ENCODE results near the gene CACYBP. TPM values are rescaled to one million over a fixed set of nuclear protein-coding genes. Genes with fewer than 3 reads are reported as not detected.
A peak's percentile ranks its signal among the peaks of the same experiment; 100 is the strongest.

The CACYBP gene
- 423 and 980 TPM in 2 replicates for total RNA-seq (2014; rRNA removed; shearing (Covaris generic); ENCODE audit: low replicate concordance)

DNA sequence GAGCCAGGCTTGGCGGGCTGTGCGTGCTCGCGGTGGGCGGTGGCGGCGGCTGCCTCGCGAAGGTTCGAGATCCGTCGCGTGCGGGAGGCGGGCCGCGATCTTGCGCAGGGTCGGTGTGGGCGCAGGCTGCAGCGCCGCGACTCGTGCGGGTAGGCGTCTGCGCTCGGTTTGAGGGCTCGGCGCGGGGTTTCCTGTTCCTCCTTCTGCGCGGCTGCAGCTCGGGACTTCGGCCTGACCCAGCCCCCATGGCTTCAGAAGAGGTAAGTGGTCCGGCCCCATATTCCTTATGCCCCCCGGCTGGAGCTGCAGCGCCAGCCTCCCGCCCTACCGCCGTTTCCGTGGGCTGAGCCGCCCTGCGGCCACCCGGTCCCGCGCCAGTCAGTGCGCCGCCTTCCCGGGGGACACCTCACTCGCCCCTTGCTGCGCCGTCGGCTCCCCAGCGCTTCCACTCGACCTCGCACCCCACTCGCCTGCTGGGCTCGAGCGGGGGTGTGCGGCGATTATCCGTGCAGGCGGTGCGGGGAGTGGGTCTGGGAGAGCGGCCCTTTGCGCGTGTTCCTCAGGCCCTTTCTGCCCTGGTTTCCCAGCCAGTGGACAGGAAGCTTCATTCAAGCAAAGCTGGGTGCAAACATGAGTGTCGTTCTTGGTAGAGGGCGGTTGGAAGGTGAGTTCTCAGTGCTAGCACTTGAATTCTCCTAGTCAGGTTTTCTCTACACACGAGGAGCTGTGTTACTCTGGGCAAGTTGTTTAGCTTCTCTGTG, at the start of gene CACYBP:
TSS of gene CACYBP (plus strand) at position 12 of the 761 bp plus-strand sequence. CDS start at position 246, 234 bp downstream.
- Histone ChIP-seq H3K4me3 (peak within 1 kb of the TSS; percentile 80), H3K9me3 (no peaks in the 10 kb centered on the region), H3K27me3 (no peaks in the 10 kb centered on the region), H3K36me3 (peaks cover 21% of the 10 kb centered on the region)
- no peak for DNase-seq

GRCh38 chr1:174953285-174954072, 46.3 kb upstream of the CACYBP start:
- H3K4me3 ChIP-seq, result no peak overlapping the region
- no peaks in the 10 kb centered on the region for H3K27me3 ChIP-seq
- H3K36me3 ChIP-seq, result no peaks in the 10 kb centered on the region
- no peak for DNase-seq
- H3K9me3 ChIP-seq, result no peaks in the 10 kb centered on the region

GRCh38 chr1:174954073-174954460, 45.7 kb upstream of the CACYBP start:
- H3K36me3 ChIP-seq, result no peaks in the 10 kb centered on the region
- H3K4me3 ChIP-seq, result no peak overlapping the region
- H3K27me3 ChIP-seq, result no peaks in the 10 kb centered on the region
- DNase-seq, result no peak
- no peaks in the 10 kb centered on the region for H3K9me3 ChIP-seq

- Histone ChIP-seq H3K27me3 (no peaks in the 10 kb centered on the region), H3K4me3 (no peak overlapping the region), H3K9me3 (no peaks in the 10 kb centered on the region), H3K36me3 (no peaks in the 10 kb centered on the region)
- no peak for DNase-seq
Observed at GRCh38 chr1:174954671-174955669, 44.8 kb upstream of the CACYBP start.

DNA sequence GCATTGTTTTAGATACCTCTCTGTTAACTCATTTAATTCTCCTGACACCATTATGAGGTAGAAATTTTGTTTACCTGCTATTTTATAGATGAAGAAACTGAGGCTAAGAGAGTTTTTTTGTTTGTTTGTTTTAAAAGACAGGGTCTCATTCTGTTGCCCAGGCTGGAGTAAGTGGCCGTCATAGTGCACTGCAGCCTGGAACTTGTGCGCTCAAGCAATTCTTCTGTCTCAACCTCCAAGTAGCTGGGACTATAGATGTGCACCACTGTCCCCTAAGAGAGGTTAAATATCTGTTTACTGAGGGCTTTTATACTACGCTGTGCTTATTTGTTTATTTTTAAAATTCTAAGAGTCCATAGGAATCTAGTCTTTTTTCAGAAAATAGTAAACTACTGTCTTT, 43.7 kb upstream of the CACYBP start:
- Histone ChIP-seq H3K27me3 (no peaks in the 10 kb centered on the region), H3K36me3 (no peaks in the 10 kb centered on the region), H3K9me3 (no peaks in the 10 kb centered on the region), H3K4me3 (no peak overlapping the region)
- no peak for DNase-seq

DNA sequence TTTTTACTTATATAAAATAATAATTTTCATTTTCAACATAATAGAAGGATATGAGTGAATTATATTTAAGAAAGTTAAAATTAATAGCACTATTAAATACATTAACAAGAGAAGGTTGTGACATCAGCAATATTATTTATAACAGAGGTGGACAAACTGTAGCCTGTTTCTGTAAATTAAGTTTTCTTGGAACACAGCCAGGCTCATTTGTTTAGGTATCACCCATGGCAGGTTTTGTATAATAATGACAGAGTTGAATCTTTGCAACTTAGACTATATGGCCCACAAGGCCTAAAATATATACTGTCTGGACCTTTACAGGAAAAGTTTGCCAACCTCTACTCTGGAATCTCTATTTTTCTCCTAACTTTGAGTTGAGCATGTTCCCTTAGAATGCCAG, 42.8 kb upstream of the CACYBP start:
- H3K9me3 ChIP-seq, result no peaks in the 10 kb centered on the region
- no peak overlapping the region for H3K4me3 ChIP-seq
- H3K36me3 ChIP-seq, result no peaks in the 10 kb centered on the region
- H3K27me3 ChIP-seq, result no peaks in the 10 kb centered on the region
- DNase-seq, result no peak

DNA sequence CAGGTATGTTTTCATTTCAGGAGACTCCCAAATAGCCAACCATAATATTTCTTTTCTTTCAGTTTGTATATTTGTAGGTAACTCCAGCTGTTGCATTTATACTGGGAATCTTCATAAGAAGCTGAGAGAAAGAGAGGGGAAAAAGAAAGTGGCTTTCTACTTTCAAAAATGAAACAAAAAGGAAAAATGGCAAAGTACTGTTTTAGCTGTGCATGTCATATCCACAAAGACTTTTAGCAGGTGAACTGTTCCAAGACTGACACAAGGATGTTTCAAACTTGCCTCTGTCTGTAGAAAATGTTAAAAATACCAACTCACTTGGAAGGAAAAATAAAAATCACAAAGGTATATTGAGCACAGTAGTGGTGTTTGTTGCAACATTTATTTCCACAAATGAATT, 41.9 kb upstream of the CACYBP start:
- Histone ChIP-seq H3K27me3 (no peaks in the 10 kb centered on the region), H3K36me3 (no peaks in the 10 kb centered on the region), H3K4me3 (no peak overlapping the region), H3K9me3 (no peaks in the 10 kb centered on the region)
- DNase-seq, result no peak

- H3K36me3 ChIP-seq, result no peaks in the 10 kb centered on the region
- no peaks in the 10 kb centered on the region for H3K27me3 ChIP-seq
- no peak for DNase-seq
- H3K9me3 ChIP-seq, result no peaks in the 10 kb centered on the region
- no peak overlapping the region for H3K4me3 ChIP-seq
Observed at GRCh38 chr1:174958396-174958795, 41.4 kb upstream of the CACYBP start.

DNA sequence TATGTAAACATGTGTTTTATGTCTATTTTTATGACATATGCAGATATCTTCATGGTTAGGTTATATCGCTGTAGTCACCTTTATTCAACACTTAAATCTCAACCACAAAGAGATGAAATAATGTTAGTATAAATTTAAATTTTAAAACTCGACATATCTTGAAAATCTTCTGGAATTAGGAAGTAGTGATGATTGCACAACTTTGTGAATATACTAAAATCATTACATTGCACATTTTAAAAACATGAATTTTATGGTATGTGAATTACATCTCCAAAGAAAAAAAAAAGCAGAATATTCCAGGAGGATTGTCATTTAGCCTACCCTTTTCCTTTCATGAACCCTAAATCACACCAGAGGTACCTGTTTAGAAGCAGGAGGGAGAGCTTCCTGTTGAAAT, 39.4 kb upstream of the CACYBP start:
- Histone ChIP-seq H3K9me3 (no peaks in the 10 kb centered on the region), H3K4me3 (no peak overlapping the region), H3K36me3 (no peaks in the 10 kb centered on the region), H3K27me3 (no peaks in the 10 kb centered on the region)
- DNase-seq, result no peak

- no peaks in the 10 kb centered on the region for H3K36me3 ChIP-seq
- no peak for DNase-seq
- no peak overlapping the region for H3K4me3 ChIP-seq
- H3K27me3 ChIP-seq, result no peaks in the 10 kb centered on the region
- H3K9me3 ChIP-seq, result no peaks in the 10 kb centered on the region
Observed at GRCh38 chr1:174963529-174964125, 36.1 kb upstream of the CACYBP start.

GRCh38 chr1:174964261-174964971, 35.3 kb upstream of the CACYBP start:
- no peak overlapping the region for H3K4me3 ChIP-seq
- no peaks in the 10 kb centered on the region for H3K27me3 ChIP-seq
- H3K36me3 ChIP-seq, result no peaks in the 10 kb centered on the region
- H3K9me3 ChIP-seq, result no peaks in the 10 kb centered on the region
- no peak for DNase-seq

DNA sequence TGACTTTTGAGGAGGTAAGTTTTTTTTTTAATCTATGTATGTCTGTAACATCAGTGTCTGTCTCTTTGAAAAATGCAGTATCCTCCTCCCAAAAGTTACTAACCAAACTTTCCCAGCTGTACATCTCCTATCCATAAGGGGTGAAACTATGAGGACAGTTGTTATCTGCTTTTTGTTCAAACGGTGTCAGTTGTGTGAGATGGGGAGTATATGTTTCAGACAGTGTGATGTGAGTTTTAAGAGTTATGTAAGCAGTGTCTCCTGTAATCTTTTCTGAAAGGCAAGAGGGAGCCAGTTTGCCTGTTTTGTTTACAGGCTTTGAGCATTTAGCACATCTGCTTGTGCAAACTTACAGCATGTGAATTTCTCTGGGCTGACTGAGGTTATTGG, 34.8 kb upstream of the CACYBP start:
- Histone ChIP-seq H3K9me3 (no peaks in the 10 kb centered on the region), H3K27me3 (no peaks in the 10 kb centered on the region), H3K4me3 (no peak overlapping the region), H3K36me3 (no peaks in the 10 kb centered on the region)
- DNase-seq, result no peak

DNA sequence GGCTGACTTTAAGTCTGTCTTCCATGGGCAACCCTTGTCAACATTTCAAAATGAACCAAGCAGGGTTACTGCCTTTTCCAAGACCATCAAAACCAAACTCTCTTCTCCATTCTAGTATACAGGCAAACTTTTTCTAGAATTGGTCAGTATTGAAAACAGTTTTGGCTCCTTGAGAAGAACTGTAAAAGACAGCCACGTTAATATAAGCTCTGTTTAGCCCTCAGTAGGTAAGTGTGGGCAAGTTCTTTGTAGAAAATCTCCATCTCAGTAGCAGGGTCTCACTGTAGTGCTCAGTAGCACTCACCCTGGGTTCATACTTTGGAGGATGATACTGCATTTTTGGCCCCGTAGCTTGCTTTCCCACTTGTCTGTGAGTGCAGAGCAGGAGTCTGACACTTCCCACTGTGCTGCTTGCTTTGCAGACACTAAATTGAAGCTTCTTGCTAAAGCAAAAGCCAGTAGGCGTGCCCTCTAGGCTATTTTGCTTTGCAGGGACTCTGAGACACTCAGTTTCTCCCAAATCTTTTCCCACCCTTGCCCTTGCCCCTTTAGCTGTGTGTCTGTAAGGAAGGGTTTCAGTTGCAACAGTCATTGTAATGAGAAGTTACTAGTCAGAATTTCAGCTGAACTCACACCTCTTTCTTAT, 34.3 kb upstream of the CACYBP start:
- Histone ChIP-seq H3K36me3 (no peaks in the 10 kb centered on the region), H3K4me3 (no peak overlapping the region), H3K9me3 (no peaks in the 10 kb centered on the region), H3K27me3 (no peaks in the 10 kb centered on the region)
- no peak for DNase-seq

- no peak for DNase-seq
Observed at GRCh38 chr1:174966008-174966572, 33.7 kb upstream of the CACYBP start.

More at GRCh38 chr1:174966008-174966572, 33.7 kb upstream of the CACYBP start:
- H3K36me3 ChIP-seq, result no peaks in the 10 kb centered on the region
- H3K4me3 ChIP-seq, result no peak overlapping the region
- no peaks in the 10 kb centered on the region for H3K27me3 ChIP-seq
- no peaks in the 10 kb centered on the region for H3K9me3 ChIP-seq
